SK-N-SH (cell line): ENCODE data around the gene AGBL4.

Source experiments
- EP300 ChIP-seq, 2 experiments: IDR thresholded peaks; 2 replicates each; pipeline versions ENCODE4 v1.4.0 to v1.6.1; 2012; ENCODE audit warnings: borderline replicate concordance in 1 of 2, low read depth in 1 of 2, low read length in 1 of 2
- EZH2phosphoT487 ChIP-seq: fragments of 200-600 bp; sonication (generic); IDR thresholded peaks from 2 replicates; pipeline ENCODE4 v1.6.1; 2017; ENCODE audit warnings: low read depth, mixed run types, mild to moderate bottlenecking, antibody characterized with exemption, moderate library complexity, borderline replicate concordance
- FOXJ3 ChIP-seq: sonication (generic); formaldehyde crosslinking; IDR thresholded peaks from 2 replicates; pipeline ENCODE4 v1.5.1; 2020; ENCODE audit warnings: mild to moderate bottlenecking, missing genetic modification reagents
- FOXM1 ChIP-seq: IDR thresholded peaks from 2 replicates; pipeline ENCODE4 v1.4.0; 2012; ENCODE audit warnings: low read depth, mild to moderate bottlenecking
- GATA2 ChIP-seq: sonication (generic); formaldehyde crosslinking; IDR thresholded peaks from 2 replicates; pipeline ENCODE4 v1.5.0; 2020; ENCODE audit warnings: mild to moderate bottlenecking, missing genetic modification reagents
- NRF1 ChIP-seq: IDR thresholded peaks from 2 replicates; pipeline ENCODE4 v1.6.1; 2012; ENCODE audit warnings: low read depth, mild to moderate bottlenecking, low read length
- POLR2AphosphoS5 ChIP-seq: IDR thresholded peaks from 2 replicates; pipeline ENCODE4 v1.6.1; 2012; ENCODE audit warnings: low read depth, low read length
- RCOR1 ChIP-seq: fragments of 150-350 bp; IDR thresholded peaks from 2 replicates; pipeline ENCODE4 v1.6.1; 2017; ENCODE audit warnings: antibody characterized with exemption, low read length
- RFX5 ChIP-seq: IDR thresholded peaks from 2 replicates; pipeline ENCODE4 v1.6.1; 2012; ENCODE audit warnings: mild to moderate bottlenecking, improper control_type of control experiment, low read length
- TCF12 ChIP-seq: IDR thresholded peaks from 2 replicates; pipeline ENCODE4 v1.4.0; 2012
- YY1 ChIP-seq: IDR thresholded peaks from 2 replicates; pipeline ENCODE4 v1.4.0; 2012; ENCODE audit warnings: low read depth, mild to moderate bottlenecking
- TF ChIP-seq, protein P1 (sequence below): fragments of 200-600 bp; sonication (generic); IDR thresholded peaks from 2 replicates; pipeline ENCODE4 v1.6.1; 2017; ENCODE audit warnings: antibody characterized with exemption, mild to moderate bottlenecking, moderate library complexity
- TF ChIP-seq, protein P2 (sequence below): IDR thresholded peaks from 2 replicates; pipeline ENCODE4; 2012

DNA sequence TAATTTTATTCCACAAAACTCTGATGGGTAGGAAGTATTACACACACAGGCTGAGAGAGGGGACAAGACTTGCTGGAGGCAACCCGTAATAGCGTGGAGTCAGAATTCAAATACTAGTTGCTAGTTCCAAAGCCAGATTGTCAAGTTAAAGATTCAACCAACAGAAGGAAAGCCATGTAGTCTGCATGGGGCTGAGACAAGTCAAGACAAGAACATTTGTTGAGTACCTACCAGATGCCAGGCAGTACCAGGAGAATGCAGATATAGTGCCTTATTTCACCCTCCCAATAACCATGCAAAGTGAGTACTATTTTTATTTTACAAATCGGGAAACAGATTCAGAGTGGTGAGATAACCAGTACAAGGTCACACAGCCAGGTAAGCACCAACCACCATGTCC lies 1441.3 kb downstream of the AGBL4 start:
- TF ChIP-seq, protein P1, sequence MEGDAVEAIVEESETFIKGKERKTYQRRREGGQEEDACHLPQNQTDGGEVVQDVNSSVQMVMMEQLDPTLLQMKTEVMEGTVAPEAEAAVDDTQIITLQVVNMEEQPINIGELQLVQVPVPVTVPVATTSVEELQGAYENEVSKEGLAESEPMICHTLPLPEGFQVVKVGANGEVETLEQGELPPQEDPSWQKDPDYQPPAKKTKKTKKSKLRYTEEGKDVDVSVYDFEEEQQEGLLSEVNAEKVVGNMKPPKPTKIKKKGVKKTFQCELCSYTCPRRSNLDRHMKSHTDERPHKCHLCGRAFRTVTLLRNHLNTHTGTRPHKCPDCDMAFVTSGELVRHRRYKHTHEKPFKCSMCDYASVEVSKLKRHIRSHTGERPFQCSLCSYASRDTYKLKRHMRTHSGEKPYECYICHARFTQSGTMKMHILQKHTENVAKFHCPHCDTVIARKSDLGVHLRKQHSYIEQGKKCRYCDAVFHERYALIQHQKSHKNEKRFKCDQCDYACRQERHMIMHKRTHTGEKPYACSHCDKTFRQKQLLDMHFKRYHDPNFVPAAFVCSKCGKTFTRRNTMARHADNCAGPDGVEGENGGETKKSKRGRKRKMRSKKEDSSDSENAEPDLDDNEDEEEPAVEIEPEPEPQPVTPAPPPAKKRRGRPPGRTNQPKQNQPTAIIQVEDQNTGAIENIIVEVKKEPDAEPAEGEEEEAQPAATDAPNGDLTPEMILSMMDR: no peak
- TF ChIP-seq FOXJ3 (CRISPR knock-in tag) (no peak), RFX5 (no peak), TCF12 (no peak), YY1 (no peak), EZH2phosphoT487 (no peak), GATA2 (CRISPR knock-in tag) (no peak), POLR2AphosphoS5 (no peak), NRF1 (no peak), RCOR1 (no peak), FOXM1 (no peak), EP300 (IDR thresholded peaks at IDR 0.05; ENCODE audit: borderline replicate concordance in 1 of 2, low read depth in 1 of 2, low read length in 1 of 2) (no peak)
- TF ChIP-seq, protein P2, sequence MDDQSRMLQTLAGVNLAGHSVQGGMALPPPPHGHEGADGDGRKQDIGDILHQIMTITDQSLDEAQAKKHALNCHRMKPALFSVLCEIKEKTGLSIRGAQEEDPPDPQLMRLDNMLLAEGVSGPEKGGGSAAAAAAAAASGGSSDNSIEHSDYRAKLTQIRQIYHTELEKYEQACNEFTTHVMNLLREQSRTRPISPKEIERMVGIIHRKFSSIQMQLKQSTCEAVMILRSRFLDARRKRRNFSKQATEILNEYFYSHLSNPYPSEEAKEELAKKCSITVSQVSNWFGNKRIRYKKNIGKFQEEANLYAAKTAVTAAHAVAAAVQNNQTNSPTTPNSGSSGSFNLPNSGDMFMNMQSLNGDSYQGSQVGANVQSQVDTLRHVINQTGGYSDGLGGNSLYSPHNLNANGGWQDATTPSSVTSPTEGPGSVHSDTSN: no peak
